ENCODE results near the gene INPP4B. TPM values are rescaled to one million over a fixed set of nuclear protein-coding genes. Genes with fewer than 3 reads are reported as not detected.

The INPP4B gene
- 10 to 100 TPM; 77.3 to 78.7 TPM for total RNA-seq

DNA sequence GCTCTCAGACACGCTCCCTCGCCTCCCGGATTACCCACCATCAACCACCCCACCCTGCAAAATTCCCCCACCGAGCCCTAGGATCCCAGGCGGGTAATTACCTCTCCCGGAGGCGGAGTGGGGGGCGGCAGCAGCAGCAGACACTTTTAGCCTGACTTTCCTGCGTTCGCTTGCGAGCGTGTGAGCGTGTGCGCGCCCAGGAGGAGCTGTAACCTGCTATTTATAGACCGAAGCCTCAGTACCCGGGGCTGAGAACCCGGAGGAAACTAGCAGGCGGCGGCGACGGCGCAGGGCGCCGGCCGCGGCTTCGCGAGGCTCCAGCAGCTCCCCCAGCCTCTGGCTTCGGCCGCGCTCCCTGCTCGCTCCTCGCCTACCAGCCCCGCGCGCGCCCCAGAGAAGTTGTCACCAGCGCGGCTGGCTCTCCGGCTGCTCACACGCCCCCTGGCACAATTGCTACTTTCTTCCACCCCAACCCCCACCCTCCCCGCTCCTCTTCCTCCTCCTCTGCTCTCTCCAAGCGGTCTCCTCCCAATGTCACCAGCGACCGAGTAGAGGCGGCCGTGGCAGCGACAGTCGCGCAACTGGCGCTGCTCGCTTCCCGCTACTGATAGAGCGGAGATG is at the start of gene INPP4B:
INPP4B (minus strand) TSS at position 194 of the 621 bp plus-strand sequence.

